GM12878 (cell line): ENCODE results near the gene ARHGDIG. TPM values are rescaled to one million over a fixed set of nuclear protein-coding genes. Genes with fewer than 3 reads are reported as not detected.

Source experiments
- BCLAF1 ChIP-seq: fragments of 450-650 bp; IDR thresholded peaks from 2 replicates; pipeline ENCODE4 v1.6.1; 2017; ENCODE audit warnings: antibody characterized with exemption, mild to moderate bottlenecking, moderate library complexity
- PRDM15 ChIP-seq: fragments of 450-650 bp; formaldehyde crosslinking; IDR thresholded peaks from 2 replicates; pipeline ENCODE4 v1.4.0; 2020; ENCODE audit warnings: mild to moderate bottlenecking, moderate library complexity
- ZBTB11 ChIP-seq: fragments of 450-650 bp; formaldehyde crosslinking; IDR thresholded peaks from 2 replicates; pipeline ENCODE4 v1.5.0; 2022; ENCODE audit warnings: mild to moderate bottlenecking, missing genetic modification characterization
- polyA plus RNA-seq, 11 experiments: library from polyadenylated mRNA; depleted of rRNA in 4 of 11; unstranded in 6 of 11; stranded (reverse) in 5 of 11; fragments of >200 nt; fragmentation: Nextera tagmentation in 4 of 11; fragmentation: Illumina TruSeq in 1 of 11; extraction: Ambion mirVana in 4 of 11; extraction: Trizol in 1 of 11; gene quantifications; 1 replicate in 1 of 11; 2 replicates in 10 of 11; pipeline versions ENCODE4 v1.2.1 to v1.2.3, GENCODE V29; 2011 to 2016; ENCODE audit warnings: inconsistent platforms in 2 of 11, missing spikeins in 2 of 11, low read depth in 1 of 11
- total RNA-seq, 4 experiments: library from RNA; depleted of rRNA in 3 of 4; stranded (reverse); fragments of >200 nt in 3 of 4; fragmentation: Illumina TruSeq in 1 of 4; extraction: Trizol in 1 of 4; gene quantifications; 2 replicates each; pipeline versions ENCODE4 v1.2.1 to v1.2.3, GENCODE V29; 2013 to 2021
- TF ChIP-seq, protein P1 (sequence below): IDR thresholded peaks from 2 replicates; pipeline ENCODE4 v1.6.1; 2012; ENCODE audit warnings: improper control_type of control experiment, low read depth, low read length; ENCODE audit not compliant: insufficient replicate concordance

Gene ARHGDIG
- total and polyA plus RNA-seq, 10 of the 15 experiments (the other 5 are each of a cell fraction or from before 2014, with no cell fraction given) = not detected

- no peak for TF ChIP-seq ZBTB11 (CRISPR knock-in tag)
- TF ChIP-seq BCLAF1 = no peak
- TF ChIP-seq, protein P1, sequence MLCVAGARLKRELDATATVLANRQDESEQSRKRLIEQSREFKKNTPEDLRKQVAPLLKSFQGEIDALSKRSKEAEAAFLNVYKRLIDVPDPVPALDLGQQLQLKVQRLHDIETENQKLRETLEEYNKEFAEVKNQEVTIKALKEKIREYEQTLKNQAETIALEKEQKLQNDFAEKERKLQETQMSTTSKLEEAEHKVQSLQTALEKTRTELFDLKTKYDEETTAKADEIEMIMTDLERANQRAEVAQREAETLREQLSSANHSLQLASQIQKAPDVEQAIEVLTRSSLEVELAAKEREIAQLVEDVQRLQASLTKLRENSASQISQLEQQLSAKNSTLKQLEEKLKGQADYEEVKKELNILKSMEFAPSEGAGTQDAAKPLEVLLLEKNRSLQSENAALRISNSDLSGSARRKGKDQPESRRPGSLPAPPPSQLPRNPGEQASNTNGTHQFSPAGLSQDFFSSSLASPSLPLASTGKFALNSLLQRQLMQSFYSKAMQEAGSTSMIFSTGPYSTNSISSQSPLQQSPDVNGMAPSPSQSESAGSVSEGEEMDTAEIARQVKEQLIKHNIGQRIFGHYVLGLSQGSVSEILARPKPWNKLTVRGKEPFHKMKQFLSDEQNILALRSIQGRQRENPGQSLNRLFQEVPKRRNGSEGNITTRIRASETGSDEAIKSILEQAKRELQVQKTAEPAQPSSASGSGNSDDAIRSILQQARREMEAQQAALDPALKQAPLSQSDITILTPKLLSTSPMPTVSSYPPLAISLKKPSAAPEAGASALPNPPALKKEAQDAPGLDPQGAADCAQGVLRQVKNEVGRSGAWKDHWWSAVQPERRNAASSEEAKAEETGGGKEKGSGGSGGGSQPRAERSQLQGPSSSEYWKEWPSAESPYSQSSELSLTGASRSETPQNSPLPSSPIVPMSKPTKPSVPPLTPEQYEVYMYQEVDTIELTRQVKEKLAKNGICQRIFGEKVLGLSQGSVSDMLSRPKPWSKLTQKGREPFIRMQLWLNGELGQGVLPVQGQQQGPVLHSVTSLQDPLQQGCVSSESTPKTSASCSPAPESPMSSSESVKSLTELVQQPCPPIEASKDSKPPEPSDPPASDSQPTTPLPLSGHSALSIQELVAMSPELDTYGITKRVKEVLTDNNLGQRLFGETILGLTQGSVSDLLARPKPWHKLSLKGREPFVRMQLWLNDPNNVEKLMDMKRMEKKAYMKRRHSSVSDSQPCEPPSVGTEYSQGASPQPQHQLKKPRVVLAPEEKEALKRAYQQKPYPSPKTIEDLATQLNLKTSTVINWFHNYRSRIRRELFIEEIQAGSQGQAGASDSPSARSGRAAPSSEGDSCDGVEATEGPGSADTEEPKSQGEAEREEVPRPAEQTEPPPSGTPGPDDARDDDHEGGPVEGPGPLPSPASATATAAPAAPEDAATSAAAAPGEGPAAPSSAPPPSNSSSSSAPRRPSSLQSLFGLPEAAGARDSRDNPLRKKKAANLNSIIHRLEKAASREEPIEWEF = no peak
- no peak for TF ChIP-seq PRDM15
Measured at GRCh38 chr16:301235-301634, 20.8 kb downstream of the ARHGDIG start (continued).
